GM21825 (cell line): ENCODE results near the gene ADARB2.
"Not testable (repeated sequence)": the region's sequence is repeated elsewhere in the genome, so short reads cannot be mapped to it uniquely, and the experiment has no call there.

Experiments used
- ATAC-seq: cut with Tn5 transposase; IDR thresholded peaks from one replicate; pipeline ENCODE4 v1.9.1; 2021; ENCODE audit warnings: mild to moderate bottlenecking, moderate library complexity; ENCODE audit not compliant: unreplicated experiment

The ADARB2 gene

GRCh38 chr10:1617376-1618317, 119.7 kb downstream of the ADARB2 start:
- ATAC-seq = not testable (repeated sequence)

GRCh38 chr10:1616701-1617100, 120.6 kb downstream of the ADARB2 start:
- ATAC-seq = not testable (repeated sequence)

- ATAC-seq = no peak
Observed at GRCh38 chr10:1615186-1615954, 122.0 kb downstream of the ADARB2 start.

GRCh38 chr10:1613511-1613910, 123.8 kb downstream of the ADARB2 start:
- ATAC-seq = no peak

GRCh38 chr10:1612908-1613307, 124.4 kb downstream of the ADARB2 start:
- no peak for ATAC-seq

GRCh38 chr10:1611936-1612550, 125.3 kb downstream of the ADARB2 start:
- ATAC-seq = no peak

GRCh38 chr10:1610986-1611770, 126.1 kb downstream of the ADARB2 start:
- no peak for ATAC-seq

GRCh38 chr10:1609648-1609970, 127.7 kb downstream of the ADARB2 start:
- ATAC-seq = no peak

- ATAC-seq = no peak
Observed at GRCh38 chr10:1608851-1609647, 128.3 kb downstream of the ADARB2 start.

GRCh38 chr10:1608408-1608807, 128.9 kb downstream of the ADARB2 start:
- ATAC-seq = no peak

- no peak for ATAC-seq
Observed at GRCh38 chr10:1607466-1607865, 129.9 kb downstream of the ADARB2 start.

GRCh38 chr10:1605999-1606940, 131.1 kb downstream of the ADARB2 start:
- no peak for ATAC-seq

GRCh38 chr10:1605121-1605520, 132.2 kb downstream of the ADARB2 start:
- ATAC-seq = no peak

- no peak for ATAC-seq
Observed at GRCh38 chr10:1604246-1604645, 133.1 kb downstream of the ADARB2 start.

GRCh38 chr10:1603181-1603580, 134.1 kb downstream of the ADARB2 start:
- ATAC-seq = no peak

- ATAC-seq = no peak
Observed at GRCh38 chr10:1602037-1602484, 135.3 kb downstream of the ADARB2 start.

GRCh38 chr10:1601406-1601805, 135.9 kb downstream of the ADARB2 start:
- ATAC-seq = no peak

- ATAC-seq = no peak
Observed at GRCh38 chr10:1600861-1601260, 136.5 kb downstream of the ADARB2 start.
